Measurements from ENCODE around the gene RPL27.
"Not testable (repeated sequence)": the region's sequence is repeated elsewhere in the genome, so short reads cannot be mapped to it uniquely, and the experiment has no call there.

Gene RPL27

DNA sequence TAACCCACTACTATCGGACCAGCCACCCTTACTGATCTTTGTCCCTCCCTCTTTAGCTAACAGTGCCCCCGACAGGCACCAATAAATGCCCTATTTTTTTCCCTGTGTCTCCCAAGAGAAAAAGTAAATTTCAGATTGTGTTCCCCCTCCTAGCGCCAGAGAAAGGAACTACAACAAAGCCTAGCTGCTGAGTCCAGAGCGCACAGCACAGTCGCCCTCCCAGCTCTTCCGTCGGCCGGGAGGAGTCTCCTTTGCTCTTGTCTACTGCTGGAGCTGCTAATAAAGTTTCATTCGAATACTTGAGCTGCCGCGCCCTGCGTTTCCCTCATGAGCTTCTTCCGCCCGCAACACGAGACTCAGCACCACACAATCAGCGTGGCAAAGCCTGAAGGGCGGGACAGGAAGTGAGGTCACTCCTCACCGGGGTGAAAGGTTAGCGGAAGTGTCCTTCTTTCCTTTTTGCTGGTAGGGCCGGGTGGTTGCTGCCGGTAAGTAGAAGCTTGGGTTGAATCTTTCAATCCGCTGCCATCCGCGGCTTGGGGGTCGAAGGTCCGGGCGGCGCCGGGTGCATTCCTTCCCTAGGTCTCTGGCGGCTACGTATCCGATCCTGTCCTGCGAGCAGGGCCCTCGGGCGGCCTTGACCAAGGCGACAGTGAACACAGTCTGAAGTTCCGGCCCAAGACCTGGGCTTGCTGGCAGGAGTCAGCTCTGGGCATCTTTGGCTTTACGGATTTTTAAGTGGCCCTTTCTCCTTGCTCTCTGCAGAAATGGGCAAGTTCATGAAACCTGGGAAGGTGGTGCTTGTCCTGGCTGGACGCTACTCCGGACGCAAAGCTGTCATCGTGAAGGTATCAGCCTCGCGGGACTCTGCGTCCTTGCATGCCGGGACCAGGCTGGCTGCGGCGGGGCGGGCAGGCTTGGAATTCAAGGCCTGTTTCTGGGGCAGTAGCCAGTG, at the start of gene RPL27:
TSS of gene RPL27 (plus strand) at position 436 of the 955 bp plus-strand sequence. CDS start at position 768, 332 bp downstream.
- DNase-seq = peak; percentile 86

DNA sequence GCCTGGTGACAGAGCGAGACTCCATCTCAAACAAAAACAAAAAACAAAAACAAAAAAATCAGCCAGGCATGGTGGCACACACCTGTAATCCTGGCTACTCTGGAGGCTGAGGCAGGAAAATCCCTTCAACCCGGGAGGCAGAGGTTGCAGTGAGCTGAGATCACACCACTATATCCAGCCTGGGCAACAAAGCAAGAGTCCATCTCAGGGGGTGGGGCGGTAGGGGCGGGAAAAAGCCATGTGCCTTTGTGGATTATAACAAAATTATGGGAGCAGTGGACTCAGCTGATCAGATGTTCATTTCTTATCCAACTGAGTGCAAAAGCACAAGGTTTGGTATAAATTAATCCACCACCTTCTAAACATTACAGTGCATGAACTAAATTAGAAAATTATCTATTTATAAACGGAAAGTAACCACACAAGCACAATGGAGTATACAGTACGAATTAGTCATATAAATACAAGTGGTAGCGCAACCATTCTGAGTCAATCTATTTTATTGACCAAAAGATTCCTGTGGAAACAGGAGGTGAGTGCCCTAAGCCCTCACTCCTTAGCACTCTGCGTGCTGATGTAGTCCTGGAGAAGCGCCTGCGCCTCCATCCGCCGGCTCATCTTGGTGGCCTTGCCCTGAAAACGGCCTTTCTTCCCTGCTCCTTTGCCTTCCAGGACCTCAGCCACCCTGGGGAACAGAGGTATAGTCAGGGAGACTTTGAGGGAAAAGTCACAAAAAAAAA, 48.0 kb upstream of the RPL27 start:
- DNase-seq = no peak

DNA sequence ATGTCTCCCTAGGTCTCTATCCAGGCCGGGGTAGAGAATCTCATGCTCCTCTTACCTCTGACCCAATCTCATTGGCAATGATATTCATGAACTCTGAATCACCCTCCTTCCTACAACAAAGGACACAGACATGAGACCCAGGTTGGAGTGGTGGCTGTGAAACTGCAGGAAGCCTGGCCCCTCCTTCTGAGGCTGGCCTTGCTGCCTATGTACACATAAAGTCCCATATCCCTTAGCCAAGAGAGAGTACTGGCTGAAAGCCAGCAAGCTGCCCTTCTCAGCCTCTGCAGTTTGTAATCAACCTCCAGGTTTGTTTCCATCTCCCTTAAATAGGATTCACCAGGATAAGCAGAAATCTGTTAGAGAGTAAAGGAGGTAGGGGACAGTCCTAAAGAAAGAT, 44.5 kb upstream of the RPL27 start:
- peak; percentile 66 for DNase-seq

DNA sequence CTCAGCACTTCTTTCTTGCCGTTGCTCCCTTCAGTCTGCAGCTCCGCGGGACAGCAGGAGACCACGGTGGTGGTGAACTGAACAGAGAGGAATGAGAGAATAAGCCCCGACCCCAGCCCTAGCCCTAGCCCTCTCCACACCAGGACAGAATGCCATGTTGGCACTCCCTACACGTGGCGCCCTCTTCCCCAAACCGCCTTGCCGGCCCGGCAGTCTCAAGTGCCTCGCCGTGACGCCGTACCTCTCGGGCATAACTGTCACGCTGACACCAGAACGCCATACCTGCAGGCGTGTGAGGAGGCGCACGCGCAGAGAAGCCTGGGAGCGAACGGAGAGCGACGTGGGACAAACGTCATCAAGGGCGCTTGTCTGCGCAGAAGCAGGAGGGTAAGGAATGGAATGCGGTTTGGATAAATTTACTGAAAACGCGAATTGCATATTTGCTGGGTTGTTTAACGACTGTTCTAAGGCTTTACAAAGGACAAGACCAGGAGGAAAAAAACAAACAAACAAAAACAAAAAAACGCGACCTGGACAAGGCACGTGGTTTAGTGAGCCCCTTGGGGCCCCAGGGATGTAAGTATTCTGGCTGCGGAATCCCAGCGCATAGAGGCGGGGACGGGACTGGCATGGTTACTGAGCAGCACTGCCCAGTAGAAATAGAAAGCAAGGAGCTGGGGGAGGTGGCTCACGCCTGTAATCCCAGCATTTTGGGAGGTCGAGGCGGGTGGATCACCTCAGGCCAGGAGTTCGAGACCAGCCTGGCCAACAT, 33.9 kb upstream of the RPL27 start, which contains the start of gene AARSD1:
TSS of gene AARSD1 (minus strand) at position 294 of the 772 bp plus-strand sequence. CDS start at position 280, 14 bp downstream.
- DNase-seq = peak; percentile 77

DNA sequence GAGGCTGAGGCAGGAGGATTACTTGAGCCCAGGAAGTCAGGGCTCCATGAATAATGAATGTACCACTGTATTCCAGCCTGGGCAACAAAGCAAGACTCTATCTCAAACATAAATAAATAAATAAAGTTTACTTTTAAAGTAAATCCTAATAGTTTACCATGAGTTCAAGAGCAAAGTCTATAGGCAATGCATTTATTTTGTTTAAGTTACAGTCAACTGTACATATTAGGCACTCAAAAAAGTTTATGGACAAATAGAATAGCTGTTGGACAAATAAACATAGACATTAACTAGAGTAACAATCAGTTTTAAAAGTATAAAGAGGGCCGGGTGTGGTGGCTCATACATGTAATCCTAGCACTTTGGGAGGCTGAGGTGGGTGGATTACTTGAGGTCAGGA, 30.3 kb upstream of the RPL27 start:
- DNase-seq = no peak

DNA sequence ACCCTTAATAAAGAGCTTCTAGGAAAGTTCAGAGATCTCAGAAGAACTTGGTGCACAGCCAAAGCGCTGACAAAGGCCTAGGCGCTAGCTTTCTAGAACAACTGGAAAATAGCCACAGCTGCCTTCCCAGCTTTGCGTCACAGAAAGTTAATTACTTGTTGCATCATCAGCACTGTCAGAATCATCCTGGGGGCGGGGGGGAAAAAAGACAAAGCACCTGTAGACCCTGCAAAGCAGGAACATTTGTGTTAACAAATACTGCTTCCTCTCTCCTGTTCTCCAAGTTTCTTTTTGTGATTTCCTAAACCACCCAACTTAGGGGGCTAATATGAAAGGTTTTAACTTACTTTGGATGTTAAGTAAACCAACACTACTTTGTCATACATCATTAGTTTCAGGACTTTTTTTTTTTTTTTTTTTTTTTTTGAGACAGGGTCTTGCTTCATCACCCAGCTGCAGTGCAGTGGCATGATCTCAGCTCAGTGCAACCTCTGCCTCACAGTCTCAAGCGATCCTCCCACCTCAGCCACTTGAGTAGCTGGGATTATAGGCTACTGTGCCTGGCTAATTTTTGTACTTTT, 29.1 kb upstream of the RPL27 start:
- DNase-seq = no peak

DNA sequence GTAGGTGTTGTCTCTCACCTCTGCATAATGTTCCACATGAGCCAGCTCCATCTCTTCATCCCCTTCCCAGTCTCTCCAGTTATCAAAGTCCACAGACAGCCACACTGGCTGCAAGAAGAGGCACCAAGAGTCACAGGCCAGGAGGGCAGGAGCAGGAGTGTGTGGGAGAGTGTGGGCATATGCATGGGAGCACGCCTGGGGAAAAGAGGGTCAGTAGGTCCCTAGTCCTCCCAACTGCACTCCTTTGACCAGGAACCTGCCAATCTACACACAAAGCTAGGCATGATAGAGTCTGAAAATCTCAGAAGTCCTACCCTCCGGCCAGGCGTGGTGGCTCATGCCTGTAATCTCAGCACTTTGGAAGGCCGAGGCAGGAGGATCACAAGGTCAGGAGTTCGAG, 26.6 kb upstream of the RPL27 start:
- no peak for DNase-seq

DNA sequence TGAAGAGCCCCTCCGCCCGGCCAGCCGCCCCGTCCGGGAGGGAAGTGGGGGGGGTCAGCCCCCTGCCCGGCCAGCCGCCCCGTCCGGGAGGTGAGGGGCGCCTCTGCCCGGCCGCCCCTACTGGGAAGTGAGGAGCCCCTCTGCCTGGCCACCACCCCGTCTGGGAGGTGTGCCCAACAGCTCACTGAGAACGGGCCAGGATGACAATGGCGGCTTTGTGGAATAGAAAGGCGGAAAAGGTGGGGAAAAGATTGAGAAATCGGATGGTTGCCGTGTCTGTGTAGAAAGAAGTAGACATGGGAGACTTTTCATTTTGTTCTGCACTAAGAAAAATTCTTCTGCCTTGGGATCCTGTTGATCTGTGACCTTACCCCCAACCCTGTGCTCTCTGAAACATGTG, 24.9 kb upstream of the RPL27 start:
- not testable (repeated sequence) for DNase-seq

DNA sequence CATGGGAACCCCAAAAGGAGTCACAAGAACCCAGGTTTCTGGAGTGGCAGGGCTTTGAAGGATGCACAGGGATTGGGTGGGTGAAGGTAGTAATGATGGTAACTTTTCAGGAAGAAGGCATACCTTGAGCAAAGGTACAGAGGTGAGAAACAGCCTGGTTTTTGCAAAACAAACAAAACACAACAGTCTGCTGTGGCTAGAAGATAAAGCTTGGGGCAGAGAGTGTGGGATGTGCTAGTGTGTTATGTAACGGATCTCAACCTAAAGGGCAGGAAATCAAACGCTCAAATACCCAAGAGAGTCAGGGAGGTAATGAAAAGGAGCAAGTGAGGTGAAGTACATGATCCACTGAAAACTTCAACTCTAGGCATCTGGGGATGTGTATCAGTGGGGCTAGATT, 23.0 kb upstream of the RPL27 start:
- DNase-seq = no peak

DNA sequence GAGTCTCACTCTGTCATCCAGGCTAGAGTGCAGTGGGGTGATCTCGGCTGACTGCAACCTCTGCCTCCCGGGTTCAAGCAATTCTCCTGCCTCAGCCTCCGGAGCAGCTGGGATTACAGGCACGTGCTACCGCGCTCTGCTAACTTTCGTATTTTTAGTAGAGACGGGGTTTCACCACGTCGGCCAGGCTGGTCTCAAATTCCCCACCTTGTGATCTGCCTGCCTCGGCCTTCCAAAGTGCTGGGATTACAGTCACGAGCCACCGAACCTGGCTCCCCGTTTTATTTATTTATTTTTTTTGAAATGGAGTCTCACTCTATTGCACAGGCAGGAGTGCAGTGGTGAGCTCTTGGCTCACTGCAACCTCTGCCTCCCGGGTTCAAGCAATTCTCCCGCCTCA, 22.5 kb upstream of the RPL27 start:
- not testable (repeated sequence) for DNase-seq

DNA sequence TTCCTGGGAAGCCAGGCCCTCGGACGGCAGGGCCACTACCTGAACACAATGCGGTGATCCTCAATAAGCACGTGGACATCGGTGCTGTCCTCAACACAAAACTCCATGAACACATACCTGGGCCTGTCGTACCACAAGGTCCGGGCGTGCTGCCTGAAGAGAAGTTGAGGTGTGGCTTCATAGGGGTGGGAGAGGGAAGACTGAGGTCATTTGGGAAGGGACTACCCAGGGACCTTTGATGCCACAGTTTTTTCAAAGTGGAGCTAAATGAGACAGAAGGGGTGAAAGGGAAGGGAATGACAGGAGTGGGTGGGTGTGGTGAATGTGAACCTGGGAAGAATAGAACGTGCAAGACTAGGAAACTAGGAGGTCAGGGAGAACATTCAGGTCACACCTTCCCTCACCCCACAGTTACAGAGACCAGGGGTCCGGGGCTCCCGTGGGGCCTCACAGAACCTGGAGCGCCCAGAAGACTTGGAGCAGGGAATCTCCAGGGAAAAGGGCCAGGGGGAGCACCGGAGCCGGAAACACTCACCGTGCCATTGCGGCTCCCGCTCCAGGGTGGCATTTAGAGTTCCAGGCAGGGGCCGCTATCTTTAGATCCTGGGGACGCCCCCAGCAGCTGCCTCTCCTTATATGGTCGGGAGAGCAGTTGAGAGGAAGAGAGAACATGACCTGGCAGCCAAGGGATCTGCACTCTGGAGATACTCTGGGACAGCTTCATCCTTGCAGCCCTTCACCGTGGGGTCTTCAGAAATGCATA, 18.5 kb upstream of the RPL27 start, which contains the start of gene PTGES3L:
TSS of gene PTGES3L (minus strand) at position 570 of the 763 bp plus-strand sequence. CDS start at position 543, 27 bp downstream.
- peak; percentile 41 for DNase-seq

DNA sequence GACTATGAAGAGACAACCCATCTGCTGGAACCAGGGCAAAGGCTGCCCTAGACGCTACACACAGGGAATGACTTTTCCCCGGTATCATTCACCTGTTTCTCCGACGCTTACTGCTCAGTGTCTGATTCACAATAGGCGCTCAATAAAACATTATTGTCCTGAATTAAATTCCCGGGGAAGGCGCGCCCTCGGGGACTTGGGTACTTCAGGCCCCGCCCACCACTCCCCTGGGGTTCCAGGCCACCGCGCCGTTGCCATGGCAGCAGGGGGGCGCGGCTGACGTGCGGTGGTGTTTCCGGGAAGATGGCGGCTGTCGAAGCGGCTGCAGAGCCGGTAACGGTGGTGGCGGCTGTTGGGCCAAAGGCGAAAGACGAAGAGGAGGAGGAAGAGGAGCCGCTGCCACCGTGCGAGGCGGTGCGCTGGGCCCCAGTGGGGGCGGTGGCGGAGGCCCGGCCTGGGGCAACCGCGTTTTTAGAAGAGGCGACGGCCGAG, 17.9 kb upstream of the RPL27 start, which contains the start of gene RUNDC1:
TSS of gene RUNDC1 (plus strand) at position 292 of the 492 bp plus-strand sequence. CDS start at position 304, 12 bp downstream.
- peak; percentile 41 for DNase-seq

DNA sequence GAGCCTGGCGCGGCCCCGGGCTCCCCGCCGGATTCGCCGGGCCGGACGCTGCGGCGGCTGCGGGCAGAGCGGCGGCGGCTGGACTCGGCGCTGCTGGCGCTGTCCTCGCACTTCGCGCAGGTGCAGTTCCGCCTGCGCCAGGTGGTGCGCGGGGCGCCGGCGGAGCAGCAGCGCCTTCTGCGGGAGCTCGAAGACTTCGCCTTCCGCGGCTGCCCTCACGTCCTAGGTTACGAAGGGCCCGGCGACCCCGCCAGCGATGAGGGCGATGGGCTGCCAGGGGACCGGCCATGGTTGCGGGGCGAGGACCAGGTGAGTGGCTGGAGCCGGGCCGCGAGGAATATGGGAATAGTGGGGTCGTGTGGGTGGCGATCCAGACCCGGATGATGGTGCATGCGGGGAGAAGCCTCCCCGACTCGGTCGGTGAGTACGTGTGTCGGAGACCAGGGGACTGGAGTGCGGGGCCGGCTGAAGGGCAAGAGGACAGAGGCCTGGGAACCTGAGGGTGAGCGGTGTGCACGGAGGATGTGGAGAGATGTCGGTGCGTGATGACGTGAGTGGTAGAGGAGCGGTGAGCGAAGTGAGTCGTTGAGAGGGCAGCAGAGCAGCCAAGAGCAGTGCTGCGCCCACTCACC, 17.3 kb upstream of the RPL27 start:
- DNase-seq = peak; percentile 9

DNA sequence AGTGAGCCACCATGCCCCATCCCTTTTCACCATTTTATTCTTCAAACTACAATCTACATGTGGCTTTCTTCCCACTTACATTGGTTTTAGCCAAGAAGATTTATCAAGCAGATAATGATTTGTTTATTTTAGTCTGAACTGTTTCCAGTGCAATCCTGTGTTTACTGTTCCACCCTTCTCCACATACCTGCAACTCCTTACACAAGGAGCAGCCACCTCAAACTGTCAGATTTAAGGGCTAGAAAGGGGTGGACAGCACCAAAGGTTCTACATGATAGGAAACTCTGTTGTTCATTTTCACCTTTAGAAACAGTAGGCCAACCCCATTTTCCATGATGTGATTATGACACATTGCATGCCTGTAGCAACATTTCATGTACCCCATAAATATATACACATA, 16.0 kb upstream of the RPL27 start:
- no peak for DNase-seq

DNA sequence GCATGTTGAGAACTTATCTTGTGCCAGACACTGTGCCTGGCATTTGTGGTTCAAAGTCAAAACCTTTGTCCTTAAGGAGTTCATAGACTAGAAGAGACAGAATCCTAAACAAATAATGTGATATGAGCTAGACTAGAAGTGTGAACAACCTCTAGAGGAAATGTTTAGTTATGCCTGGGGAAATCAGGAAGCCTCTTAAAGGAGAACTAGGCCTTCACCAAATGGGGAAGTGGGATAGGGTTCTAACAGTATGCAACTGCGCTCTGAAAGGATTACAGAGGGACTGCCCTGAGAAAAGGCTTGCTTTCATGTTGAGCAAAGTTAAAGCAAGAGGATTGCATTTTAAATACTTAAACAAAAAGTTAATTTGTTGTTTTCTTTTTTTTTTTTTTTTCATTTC, 13.0 kb upstream of the RPL27 start:
- no peak for DNase-seq

DNA sequence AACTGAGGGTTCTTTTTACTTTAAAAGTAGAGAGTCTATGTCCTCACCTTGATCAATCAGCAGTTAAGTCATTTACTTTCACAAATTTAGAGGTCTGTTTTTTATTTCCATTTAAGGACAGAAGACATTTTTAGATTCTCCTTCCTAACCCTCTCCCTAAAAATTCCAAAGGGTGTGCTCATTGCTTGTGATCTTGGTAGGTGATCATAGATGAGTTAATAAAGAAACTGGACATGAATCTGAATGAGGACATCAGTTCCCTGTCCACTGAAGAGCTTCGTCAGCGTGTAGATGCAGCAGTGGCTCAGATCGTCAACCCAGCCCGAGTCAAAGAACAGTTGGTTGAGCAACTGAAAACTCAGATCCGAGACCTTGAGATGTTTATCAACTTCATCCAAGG, 9.1 kb upstream of the RPL27 start:
- no peak for DNase-seq

DNA sequence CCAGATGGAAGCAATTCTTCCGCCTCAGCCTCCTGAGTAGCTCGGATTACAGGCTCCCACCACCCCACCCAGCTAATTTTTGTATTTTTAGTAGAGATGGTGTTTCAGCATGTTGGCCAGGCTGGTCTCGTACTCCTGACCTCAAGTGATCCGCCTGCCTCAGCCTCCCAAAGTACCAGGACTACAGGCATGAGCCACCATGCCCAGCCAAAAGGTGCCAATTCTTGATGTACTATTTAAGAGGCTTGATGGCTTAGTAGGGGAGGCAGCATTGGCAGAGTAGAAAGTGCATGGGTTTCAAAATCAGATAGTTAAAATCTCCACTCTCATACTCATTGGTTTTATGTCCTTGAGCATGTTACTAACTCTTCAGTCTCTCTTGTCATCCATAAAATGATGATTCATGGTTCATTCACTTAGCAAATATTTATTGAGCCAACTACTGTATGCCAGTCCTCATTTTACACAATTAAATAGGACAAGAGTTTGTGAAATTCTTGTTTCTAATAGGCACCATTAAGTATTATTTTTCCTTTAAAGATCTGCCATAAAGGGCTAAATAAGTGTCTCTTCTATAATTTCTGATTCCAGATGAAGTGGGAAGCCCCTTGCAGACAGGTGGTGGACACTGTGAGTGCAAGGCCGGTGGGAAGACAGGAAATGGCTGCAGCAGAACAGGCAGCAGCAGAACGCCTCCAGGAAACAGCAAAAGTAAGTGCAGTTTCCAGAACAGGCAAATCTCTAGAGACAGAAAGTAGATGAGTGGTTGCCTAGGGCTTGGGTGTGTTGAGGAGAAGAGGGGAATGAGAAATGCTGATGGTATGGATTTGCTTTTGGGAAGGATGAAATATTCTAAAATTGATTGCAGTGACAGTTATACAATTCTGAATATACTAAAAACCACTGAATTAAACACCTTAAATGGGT, 8.2 kb upstream of the RPL27 start:
- DNase-seq = no peak

DNA sequence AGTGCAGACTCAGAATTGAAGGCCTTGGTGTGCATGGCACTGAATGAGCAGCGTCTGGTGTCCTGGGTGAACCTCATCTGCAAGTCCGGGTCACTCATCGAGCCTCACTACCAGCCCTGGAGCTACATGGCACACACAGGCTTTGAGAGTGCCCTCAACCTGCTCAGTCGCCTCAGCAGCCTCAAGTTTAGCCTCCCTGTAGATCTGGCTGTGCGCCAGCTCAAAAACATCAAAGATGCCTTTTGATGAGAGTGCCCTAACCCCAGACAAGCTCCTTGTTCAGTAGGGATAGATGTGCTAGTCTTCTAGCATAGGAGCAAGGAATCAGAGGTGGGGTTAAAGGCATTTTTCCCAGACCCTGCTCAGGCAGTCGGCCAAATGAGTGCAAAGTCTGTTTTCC, 6.7 kb upstream of the RPL27 start:
- no peak for DNase-seq

DNA sequence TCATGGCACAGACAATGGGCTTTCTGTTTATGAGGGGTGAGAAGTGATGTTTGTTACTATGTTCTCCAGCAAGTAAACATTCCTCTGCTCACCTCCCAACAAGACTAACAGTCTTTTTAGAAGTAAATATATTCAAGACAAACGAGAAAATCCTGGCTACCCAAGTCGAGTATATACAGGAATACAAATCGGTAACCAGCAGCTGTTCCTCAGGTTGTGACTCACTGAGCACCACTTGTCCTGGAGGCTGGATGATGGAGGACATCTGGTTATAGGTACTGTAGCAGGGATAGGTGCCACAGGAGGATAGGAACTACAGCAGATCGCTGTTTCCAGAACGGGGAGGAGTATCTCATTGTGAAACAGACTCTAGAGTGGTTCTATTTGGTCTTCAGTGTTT, 5.3 kb upstream of the RPL27 start:
- no peak for DNase-seq

DNA sequence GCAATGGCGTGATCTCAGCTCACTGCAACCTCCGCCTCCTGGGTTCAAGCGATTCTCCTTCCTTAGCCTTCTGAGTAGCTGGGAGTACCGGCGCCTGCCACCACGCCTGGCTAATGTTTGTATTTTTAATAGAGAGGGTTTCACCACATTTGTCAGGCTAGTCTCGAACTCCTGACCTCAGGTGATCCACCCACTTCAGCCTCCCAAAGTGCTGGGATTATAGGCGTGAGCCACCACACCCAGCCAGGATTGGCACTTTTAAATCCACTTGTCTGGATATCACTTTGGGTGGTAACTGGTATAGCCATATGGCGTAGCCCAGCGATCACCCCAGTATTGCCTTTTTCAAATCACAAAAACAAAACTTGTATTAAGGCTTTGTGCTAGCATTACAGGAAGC, 4.3 kb upstream of the RPL27 start:
- not testable (repeated sequence) for DNase-seq
